Osteocyte (in vitro differentiated cells): ENCODE measurements around the gene AP3D1. TPM values are rescaled to one million over a fixed set of nuclear protein-coding genes. Genes with fewer than 3 reads are reported as not detected.

ENCODE experiments used
- DNase-seq: peaks from one replicate; pipeline ENCODE4 v3.0.0; 2021; ENCODE audit warnings: mixed read lengths; ENCODE audit not compliant: unreplicated experiment; ENCODE audit errors: extremely low spot score
- H3K27ac Mint-ChIP-seq: one replicate; pipeline ENCODE4 v1.8.0; 2021; ENCODE audit warnings: mild to moderate bottlenecking, mixed read lengths; ENCODE audit not compliant: unreplicated experiment
- H3K27me3 Mint-ChIP-seq: one replicate; pipeline ENCODE4 v1.8.0; 2021; ENCODE audit warnings: mixed read lengths; ENCODE audit not compliant: unreplicated experiment
- H3K36me3 Mint-ChIP-seq: one replicate; pipeline ENCODE4 v1.8.0; 2021; ENCODE audit warnings: mixed read lengths; ENCODE audit not compliant: unreplicated experiment
- H3K4me1 Mint-ChIP-seq: one replicate; pipeline ENCODE4 v1.8.0; 2021; ENCODE audit warnings: mixed read lengths; ENCODE audit not compliant: unreplicated experiment
- H3K4me3 Mint-ChIP-seq: one replicate; pipeline ENCODE4 v1.8.0; 2021; ENCODE audit warnings: mild to moderate bottlenecking, moderate library complexity, mixed read lengths; ENCODE audit not compliant: unreplicated experiment
- H3K9me3 Mint-ChIP-seq: one replicate; pipeline ENCODE4 v1.8.0; 2021; ENCODE audit warnings: mixed read lengths; ENCODE audit not compliant: unreplicated experiment
- total RNA-seq: library from RNA; stranded (reverse); gene quantifications from 2 replicates; pipeline ENCODE4 v1.2.1, GENCODE V29; 2021
- TF ChIP-seq, protein P1 (sequence below): fragments of 200-600 bp; sonication (generic); IDR thresholded peaks from 2 replicates; pipeline ENCODE4 v1.5.0; 2021; ENCODE audit warnings: antibody characterized with exemption, mild to moderate bottlenecking, moderate library complexity

Gene AP3D1
- total RNA-seq, 1 donor from 2014 or later, result 139 TPM

DNA sequence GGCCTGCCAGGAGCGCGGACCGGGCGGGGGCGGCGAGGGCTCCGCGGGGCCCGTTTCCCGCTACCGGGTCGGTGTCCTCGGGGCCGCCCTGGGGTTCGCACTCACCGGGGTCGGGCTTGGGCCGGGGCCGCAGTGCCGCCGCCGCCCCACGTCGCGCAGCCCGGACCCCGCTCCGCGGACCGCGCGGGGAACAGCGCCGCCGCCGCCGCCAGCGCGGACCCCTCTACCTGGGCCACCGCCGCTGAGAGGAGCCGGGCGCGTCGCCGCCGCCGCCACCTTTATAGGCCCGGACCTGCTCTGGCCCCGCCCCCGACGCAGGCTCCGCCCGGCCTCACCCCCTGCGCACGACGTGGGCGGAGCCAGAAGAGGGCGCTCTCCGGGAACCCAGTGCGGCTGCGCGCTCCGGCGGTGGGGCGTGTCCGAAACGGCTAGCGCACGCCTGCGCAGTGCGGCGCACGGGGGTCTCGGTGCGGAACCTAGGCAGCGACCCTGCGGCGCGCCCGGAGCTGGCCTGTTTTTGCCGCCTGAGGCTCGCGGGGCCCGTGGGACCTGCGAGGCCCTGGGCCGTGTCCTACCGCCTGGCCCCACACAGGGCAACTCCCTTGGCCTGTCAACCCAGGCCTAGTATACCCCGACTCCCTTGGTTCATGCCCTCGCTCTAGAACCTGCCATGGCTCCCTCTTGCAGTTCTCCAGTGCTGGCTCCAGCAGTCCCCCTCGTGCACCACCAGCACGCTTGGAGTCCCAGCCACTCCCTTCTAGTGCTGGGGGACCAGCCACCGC lies 100.2 kb downstream of the AP3D1 start, which contains the start of gene MKNK2:
MKNK2 (minus strand) TSS at position 254 of the 782 bp plus-strand sequence. CDS start 393 bp downstream, outside the sequence.
- TF ChIP-seq, protein P1, sequence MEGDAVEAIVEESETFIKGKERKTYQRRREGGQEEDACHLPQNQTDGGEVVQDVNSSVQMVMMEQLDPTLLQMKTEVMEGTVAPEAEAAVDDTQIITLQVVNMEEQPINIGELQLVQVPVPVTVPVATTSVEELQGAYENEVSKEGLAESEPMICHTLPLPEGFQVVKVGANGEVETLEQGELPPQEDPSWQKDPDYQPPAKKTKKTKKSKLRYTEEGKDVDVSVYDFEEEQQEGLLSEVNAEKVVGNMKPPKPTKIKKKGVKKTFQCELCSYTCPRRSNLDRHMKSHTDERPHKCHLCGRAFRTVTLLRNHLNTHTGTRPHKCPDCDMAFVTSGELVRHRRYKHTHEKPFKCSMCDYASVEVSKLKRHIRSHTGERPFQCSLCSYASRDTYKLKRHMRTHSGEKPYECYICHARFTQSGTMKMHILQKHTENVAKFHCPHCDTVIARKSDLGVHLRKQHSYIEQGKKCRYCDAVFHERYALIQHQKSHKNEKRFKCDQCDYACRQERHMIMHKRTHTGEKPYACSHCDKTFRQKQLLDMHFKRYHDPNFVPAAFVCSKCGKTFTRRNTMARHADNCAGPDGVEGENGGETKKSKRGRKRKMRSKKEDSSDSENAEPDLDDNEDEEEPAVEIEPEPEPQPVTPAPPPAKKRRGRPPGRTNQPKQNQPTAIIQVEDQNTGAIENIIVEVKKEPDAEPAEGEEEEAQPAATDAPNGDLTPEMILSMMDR, result peak; percentile 70
- H3K4me3 Mint-ChIP-seq, result peak within 1 kb of the TSS; percentile 82
- peaks cover 42% of the 10 kb centered on the region for H3K4me1 Mint-ChIP-seq
- peak; percentile 98 for DNase-seq
- peak within 1 kb of the TSS; percentile 74 for H3K27ac Mint-ChIP-seq
- H3K36me3 Mint-ChIP-seq, result peaks cover 3% of the 10 kb centered on the region
- no peaks in the 10 kb centered on the region for H3K9me3 Mint-ChIP-seq
- H3K27me3 Mint-ChIP-seq, result no peaks in the 10 kb centered on the region

Other genes with a start within 250 kb of the AP3D1 start
- 6.8 and 7.4 TPM in 2 replicates for gene ADAT3, start 246.2 kb downstream of the AP3D1 start, total RNA-seq
- 75.8 and 79.4 TPM in 2 replicates for gene SCAMP4, start 246.2 kb downstream of the AP3D1 start, total RNA-seq
- 71.6 and 72.2 TPM in 2 replicates for gene CSNK1G2, start 210.4 kb downstream of the AP3D1 start, total RNA-seq
- 86.0 and 95.9 TPM in 2 replicates for gene BTBD2, start 135.9 kb downstream of the AP3D1 start, total RNA-seq
- 81.3 and 83.3 TPM in 2 replicates for gene MKNK2, start 100.3 kb downstream of the AP3D1 start, total RNA-seq
- gene MOB3A, start 55.2 kb downstream of the AP3D1 start, total RNA-seq, result 50.6 and 54.2 TPM in 2 replicates
- 3.8 and 4.8 TPM in 2 replicates for gene IZUMO4, start 54.7 kb downstream of the AP3D1 start, total RNA-seq
- gene DOT1L, start 12.4 kb upstream of the AP3D1 start, total RNA-seq, result 34.1 and 38.1 TPM in 2 replicates
- gene PLEKHJ1, start 84.8 kb upstream of the AP3D1 start, total RNA-seq, result 40.7 and 45.7 TPM in 2 replicates
- 101 and 102 TPM in 2 replicates for gene SF3A2, start 85.3 kb upstream of the AP3D1 start, total RNA-seq
- gene AMH, start 97.8 kb upstream of the AP3D1 start, total RNA-seq, result 14.3 and 16.4 TPM in 2 replicates
- gene JSRP1, start 104.9 kb upstream of the AP3D1 start, total RNA-seq, result not detected in 2 replicates
- gene PEAK3, start 130.6 kb upstream of the AP3D1 start, total RNA-seq, result 0.44 and 0.51 TPM in 2 replicates
- gene LINGO3, start 156.6 kb upstream of the AP3D1 start, total RNA-seq, result 0.37 and 0.54 TPM in 2 replicates
- 77.8 and 81.7 TPM in 2 replicates for gene LSM7, start 177.0 kb upstream of the AP3D1 start, total RNA-seq
- gene SPPL2B, start 177.1 kb upstream of the AP3D1 start, total RNA-seq, result 75.9 and 77.0 TPM in 2 replicates
- 0.08 TPM in 1 of 2 replicates, not detected in the other for gene TMPRSS9, start 208.7 kb upstream of the AP3D1 start, total RNA-seq